ENCODE data around the gene OR10G8. TPM values are rescaled to one million over a fixed set of nuclear protein-coding genes. Genes with fewer than 3 reads are reported as not detected.

Gene OR10G8
- total RNA-seq, 4 donors from 2014 or later, result not detected

GRCh38 chr11:124075841-124076651 lies 49.4 kb downstream of the OR10G8 start:
- DNase-seq (ENCODE audit: low spot score) (no peak), ATAC-seq (ENCODE audit: low FRiP score) (peak; percentile 27)
- TF ChIP-seq CTCF (IDR thresholded peaks at IDR 0.05), result no peak

GRCh38 chr11:124077266-124077665 lies 50.7 kb downstream of the OR10G8 start:
- DNase-seq (ENCODE audit: low spot score) (no peak), ATAC-seq (ENCODE audit: low FRiP score) (no peak)
- TF ChIP-seq CTCF (IDR thresholded peaks at IDR 0.05), result no peak

- DNase-seq (ENCODE audit: low spot score), result no peak
Measured at GRCh38 chr11:124078591-124078990, 52.0 kb downstream of the OR10G8 start.

GRCh38 chr11:124079631-124080326 lies 53.2 kb downstream of the OR10G8 start:
- no peak for DNase-seq (ENCODE audit: low spot score)
- ATAC-seq (ENCODE audit: low FRiP score), result no peak

More at GRCh38 chr11:124078591-124078990, 52.0 kb downstream of the OR10G8 start:
- TF ChIP-seq CTCF (IDR thresholded peaks at IDR 0.05), result no peak
- no peak for ATAC-seq (ENCODE audit: low FRiP score)

More at GRCh38 chr11:124079631-124080326, 53.2 kb downstream of the OR10G8 start:
- no peak for TF ChIP-seq CTCF (IDR thresholded peaks at IDR 0.05)

Other genes starting within 250 kb of the OR10G8 start
- not detected for gene OR6M1, start 220.4 kb upstream of the OR10G8 start, total RNA-seq
- gene TMEM225, start 141.1 kb upstream of the OR10G8 start, total RNA-seq, result not detected
- not detected for gene OR8D4, start 124.6 kb upstream of the OR10G8 start, total RNA-seq
- gene OR4D5, start 87.2 kb upstream of the OR10G8 start, total RNA-seq, result not detected
- not detected for gene OR6T1, start 83.0 kb upstream of the OR10G8 start, total RNA-seq
- gene OR10S1, start 49.0 kb upstream of the OR10G8 start, total RNA-seq, result not detected
- gene OR10G6, start 31.6 kb upstream of the OR10G8 start, total RNA-seq, result not detected
- not detected for gene OR10G4, start 13.8 kb upstream of the OR10G8 start, total RNA-seq
- gene OR10G9, start 3.8 kb upstream of the OR10G8 start, total RNA-seq, result not detected
- not detected for gene OR10G7, start 14.5 kb downstream of the OR10G8 start, total RNA-seq
- 10 to 100 TPM in 3 of 4 donors, 1 to 10 TPM in 1; 9.7 to 19.5 (median 15.0) TPM for gene VWA5A, start 88.7 kb downstream of the OR10G8 start, total RNA-seq
- not detected for gene OR10D3, start 156.5 kb downstream of the OR10G8 start, total RNA-seq
- not detected for gene OR8G1, start 214.3 kb downstream of the OR10G8 start, total RNA-seq
- not detected for gene OR8G5, start 229.6 kb downstream of the OR10G8 start, total RNA-seq

All from omental fat pad (tissue), 4 donors.